Panc1 (cell line): Measurements from ENCODE around the gene PDZK1IP1. TPM values are rescaled to one million over a fixed set of nuclear protein-coding genes. Genes with fewer than 3 reads are reported as not detected.

Experiments
- ATAC-seq: fragments of 200-7000 bp; cut with Tn5 transposase; 2 replicates; pipeline ENCODE4 v1.9.1; 2020; ENCODE audit warnings: mild to moderate bottlenecking, moderate library complexity
- BruUV-seq: library from RNA; stranded (reverse); fragments of 400-500 nt; replicated peaks from 2 replicates; lab custom pipeline; 2021; lab: Mats Ljungman, UMichigan
- CTCF ChIA-PET: fragments of 300-600 bp; sonication (Branson Sonifier 250); formaldehyde crosslinking; loops from one replicate; lab custom pipeline; 2022; ENCODE audit warnings: antibody characterized with exemption; lab: Charles Lee
- POLR2A ChIA-PET: fragments of 300-600 bp; sonication (Branson Sonifier 250); formaldehyde crosslinking; loops from one replicate; lab custom pipeline; 2022; ENCODE audit warnings: antibody characterized with exemption; lab: Charles Lee
- DNase-seq: peaks from one replicate; pipeline ENCODE4 v3.0.0-alpha.2; 2010; ENCODE audit warnings: low read depth, low spot score
- H3K27ac ChIP-seq: 2 replicates; pipeline ENCODE4 v1.5.1; 2011; ENCODE audit warnings: mild to moderate bottlenecking, low read length, inconsistent platforms
- H3K27me3 ChIP-seq: fragments of 200-500 bp; sonication (Bioruptor generic); 2 replicates; pipeline ENCODE4 v1.6.0; 2014; ENCODE audit warnings: low read length, inconsistent platforms; ENCODE audit not compliant: control insufficient read depth, insufficient read depth
- H3K36me3 ChIP-seq: fragments of 200-500 bp; sonication (Bioruptor generic); 2 replicates; pipeline ENCODE4 v1.5.1; 2014; ENCODE audit warnings: inconsistent platforms, mild to moderate bottlenecking, low read length, moderate library complexity; ENCODE audit not compliant: control insufficient read depth, insufficient read depth
- H3K4me1 ChIP-seq: 2 replicates; pipeline ENCODE4 v1.5.1; 2011; ENCODE audit warnings: inconsistent platforms, mild to moderate bottlenecking, low read length, moderate library complexity; ENCODE audit not compliant: control insufficient read depth, insufficient read depth
- H3K4me3 ChIP-seq, 2 experiments: 2 replicates each; pipeline ENCODE4 v1.5.1; 2011 to 2012; ENCODE audit warnings: low read depth in 2 of 2, low read length in 2 of 2, mild to moderate bottlenecking in 2 of 2, inconsistent platforms in 1 of 2, moderate library complexity in 1 of 2
- H3K9me3 ChIP-seq: fragments of 200-500 bp; sonication (Bioruptor generic); 2 replicates; pipeline ENCODE4 v1.5.1; 2014; ENCODE audit warnings: low read depth, mild to moderate bottlenecking, inconsistent platforms, low read length, moderate library complexity; ENCODE audit not compliant: control insufficient read depth, insufficient read depth
- POLR2AphosphoS5 ChIP-seq: IDR thresholded peaks from 2 replicates; pipeline ENCODE4 v1.6.1; 2012; ENCODE audit warnings: mild to moderate bottlenecking, low read depth, low read length, moderate library complexity
- SIN3A ChIP-seq: IDR thresholded peaks from 2 replicates; pipeline ENCODE4 v1.6.1; 2012; ENCODE audit warnings: low read depth, mild to moderate bottlenecking, low read length, moderate library complexity, borderline replicate concordance; ENCODE audit not compliant: insufficient read depth
- TCF7L2 ChIP-seq: IDR thresholded peaks from 2 replicates; pipeline ENCODE4 v1.6.1; 2011; ENCODE audit warnings: mild to moderate bottlenecking, low read depth, low read length, inconsistent platforms
- in situ Hi-C: cut with HindIII; loops from 2 replicates; pipeline ENCODE4 v1.10.0; 2016; ENCODE audit warnings: low sequenced_read_pairs, low pct_unique_long_range_greater_than_20kb
- intact Hi-C: fragments of 100-400 bp; cut with micrococcal nuclease; formaldehyde crosslinking; loops from one replicate; pipeline ENCODE4 v1.10.0; 2022; ENCODE audit not compliant: unreplicated experiment
- total RNA-seq: library from RNA; stranded (reverse); gene quantifications from one replicate; pipeline ENCODE4 v1.2.1, GENCODE V29; 2021; ENCODE audit not compliant: unreplicated experiment
- TF ChIP-seq, protein P1 (sequence below): fragments of 450-650 bp; IDR thresholded peaks from 2 replicates; pipeline ENCODE4 v1.5.1; 2017; ENCODE audit warnings: mild to moderate bottlenecking
- TF ChIP-seq, protein P2 (sequence below), 2 experiments: IDR thresholded peaks; 2 replicates each; pipeline ENCODE4 v1.6.1; 2011 to 2012; ENCODE audit warnings: low read depth in 2 of 2, control low read depth in 1 of 2, low read length in 1 of 2, mild to moderate bottlenecking in 1 of 2, moderate library complexity in 1 of 2; ENCODE audit not compliant: insufficient read depth in 1 of 2

The PDZK1IP1 gene
- total RNA-seq, 1 experiment from 2014 or later = not detected

- in situ Hi-C loops = no loop called here
- POLR2A ChIA-PET = no interaction called here
- intact Hi-C loops = no loop called here
- BruUV-seq = no TSS peak
- no peak overlapping the region for H3K4me3 ChIP-seq
- CTCF ChIA-PET = no interaction called here
- DNase-seq (no peak), ATAC-seq (no peak)
- no peak overlapping the region for H3K27ac ChIP-seq
- H3K9me3 ChIP-seq = no peaks in the 10 kb centered on the region
- peaks cover 10% of the 10 kb centered on the region for H3K27me3 ChIP-seq
- H3K4me1 ChIP-seq = no peaks in the 10 kb centered on the region
- TF ChIP-seq POLR2AphosphoS5 (no peak), SIN3A (no peak), TCF7L2 (no peak)
- H3K36me3 ChIP-seq = no peaks in the 10 kb centered on the region
Observed at GRCh38 chr1:47231301-47232186, 41.7 kb upstream of the PDZK1IP1 start.

DNA sequence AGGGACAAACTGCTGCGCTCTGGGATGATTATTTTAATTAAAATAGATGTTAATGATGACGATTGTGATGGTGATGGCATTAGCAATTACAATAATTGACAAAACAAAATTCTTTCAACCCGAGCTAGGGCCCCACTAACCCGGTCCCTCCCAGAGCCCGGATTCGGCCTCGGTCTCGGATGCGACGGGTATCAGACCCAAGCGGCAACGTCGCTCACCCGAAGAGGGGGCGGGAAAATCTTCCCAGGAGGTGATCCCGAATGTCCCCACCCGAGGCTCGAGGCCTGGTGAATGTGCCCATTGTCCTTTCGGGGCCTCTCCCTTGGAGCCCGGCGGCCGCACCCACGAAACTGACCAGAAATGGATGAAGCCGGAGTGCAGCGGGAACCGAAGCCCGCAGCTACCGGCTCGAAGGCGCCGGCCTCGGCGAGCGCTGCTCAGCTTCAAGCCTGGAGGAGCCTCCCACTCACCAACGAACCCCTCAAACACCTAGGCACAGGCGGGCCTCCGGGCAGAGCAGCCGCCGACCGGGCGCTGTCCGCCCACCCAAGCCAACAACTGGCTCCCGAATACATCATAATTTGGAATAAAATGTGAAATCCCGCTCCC, 41.0 kb upstream of the PDZK1IP1 start:
- Histone ChIP-seq H3K27me3 (peaks cover 16% of the 10 kb centered on the region), H3K4me3 (no peak overlapping the region), H3K4me1 (no peaks in the 10 kb centered on the region), H3K9me3 (no peaks in the 10 kb centered on the region), H3K27ac (no peak overlapping the region), H3K36me3 (no peaks in the 10 kb centered on the region)
- intact Hi-C loops = no loop called here
- ChIA-PET POLR2A (no interaction called here), CTCF (no interaction called here)
- no TSS peak for BruUV-seq
- ATAC-seq (no peak), DNase-seq (no peak)
- TF ChIP-seq, protein P1, sequence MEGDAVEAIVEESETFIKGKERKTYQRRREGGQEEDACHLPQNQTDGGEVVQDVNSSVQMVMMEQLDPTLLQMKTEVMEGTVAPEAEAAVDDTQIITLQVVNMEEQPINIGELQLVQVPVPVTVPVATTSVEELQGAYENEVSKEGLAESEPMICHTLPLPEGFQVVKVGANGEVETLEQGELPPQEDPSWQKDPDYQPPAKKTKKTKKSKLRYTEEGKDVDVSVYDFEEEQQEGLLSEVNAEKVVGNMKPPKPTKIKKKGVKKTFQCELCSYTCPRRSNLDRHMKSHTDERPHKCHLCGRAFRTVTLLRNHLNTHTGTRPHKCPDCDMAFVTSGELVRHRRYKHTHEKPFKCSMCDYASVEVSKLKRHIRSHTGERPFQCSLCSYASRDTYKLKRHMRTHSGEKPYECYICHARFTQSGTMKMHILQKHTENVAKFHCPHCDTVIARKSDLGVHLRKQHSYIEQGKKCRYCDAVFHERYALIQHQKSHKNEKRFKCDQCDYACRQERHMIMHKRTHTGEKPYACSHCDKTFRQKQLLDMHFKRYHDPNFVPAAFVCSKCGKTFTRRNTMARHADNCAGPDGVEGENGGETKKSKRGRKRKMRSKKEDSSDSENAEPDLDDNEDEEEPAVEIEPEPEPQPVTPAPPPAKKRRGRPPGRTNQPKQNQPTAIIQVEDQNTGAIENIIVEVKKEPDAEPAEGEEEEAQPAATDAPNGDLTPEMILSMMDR = no peak
- TF ChIP-seq TCF7L2 (no peak), POLR2AphosphoS5 (no peak), SIN3A (no peak)
- TF ChIP-seq, protein P2, sequence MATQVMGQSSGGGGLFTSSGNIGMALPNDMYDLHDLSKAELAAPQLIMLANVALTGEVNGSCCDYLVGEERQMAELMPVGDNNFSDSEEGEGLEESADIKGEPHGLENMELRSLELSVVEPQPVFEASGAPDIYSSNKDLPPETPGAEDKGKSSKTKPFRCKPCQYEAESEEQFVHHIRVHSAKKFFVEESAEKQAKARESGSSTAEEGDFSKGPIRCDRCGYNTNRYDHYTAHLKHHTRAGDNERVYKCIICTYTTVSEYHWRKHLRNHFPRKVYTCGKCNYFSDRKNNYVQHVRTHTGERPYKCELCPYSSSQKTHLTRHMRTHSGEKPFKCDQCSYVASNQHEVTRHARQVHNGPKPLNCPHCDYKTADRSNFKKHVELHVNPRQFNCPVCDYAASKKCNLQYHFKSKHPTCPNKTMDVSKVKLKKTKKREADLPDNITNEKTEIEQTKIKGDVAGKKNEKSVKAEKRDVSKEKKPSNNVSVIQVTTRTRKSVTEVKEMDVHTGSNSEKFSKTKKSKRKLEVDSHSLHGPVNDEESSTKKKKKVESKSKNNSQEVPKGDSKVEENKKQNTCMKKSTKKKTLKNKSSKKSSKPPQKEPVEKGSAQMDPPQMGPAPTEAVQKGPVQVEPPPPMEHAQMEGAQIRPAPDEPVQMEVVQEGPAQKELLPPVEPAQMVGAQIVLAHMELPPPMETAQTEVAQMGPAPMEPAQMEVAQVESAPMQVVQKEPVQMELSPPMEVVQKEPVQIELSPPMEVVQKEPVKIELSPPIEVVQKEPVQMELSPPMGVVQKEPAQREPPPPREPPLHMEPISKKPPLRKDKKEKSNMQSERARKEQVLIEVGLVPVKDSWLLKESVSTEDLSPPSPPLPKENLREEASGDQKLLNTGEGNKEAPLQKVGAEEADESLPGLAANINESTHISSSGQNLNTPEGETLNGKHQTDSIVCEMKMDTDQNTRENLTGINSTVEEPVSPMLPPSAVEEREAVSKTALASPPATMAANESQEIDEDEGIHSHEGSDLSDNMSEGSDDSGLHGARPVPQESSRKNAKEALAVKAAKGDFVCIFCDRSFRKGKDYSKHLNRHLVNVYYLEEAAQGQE (IDR thresholded peaks at IDR 0.05; ENCODE audit: insufficient read depth in 1 of 2, low read depth in 2 of 2, low read length in 1 of 2) = no peak
- in situ Hi-C loops = no loop called here
